GM18502 (cell line): Measurements from ENCODE around the gene SLC25A1.
"Not testable (repeated sequence)": the region's sequence is repeated elsewhere in the genome, so short reads cannot be mapped to it uniquely, and the experiment has no call there.

Source experiments
- ATAC-seq: cut with Tn5 transposase; IDR thresholded peaks from one replicate; pipeline ENCODE4 v1.9.1; 2021; ENCODE audit warnings: mild to moderate bottlenecking; ENCODE audit not compliant: unreplicated experiment, poor library complexity

Gene SLC25A1

GRCh38 chr22:19169002-19169946, 9.3 kb downstream of the SLC25A1 start:
- no peak for ATAC-seq

DNA sequence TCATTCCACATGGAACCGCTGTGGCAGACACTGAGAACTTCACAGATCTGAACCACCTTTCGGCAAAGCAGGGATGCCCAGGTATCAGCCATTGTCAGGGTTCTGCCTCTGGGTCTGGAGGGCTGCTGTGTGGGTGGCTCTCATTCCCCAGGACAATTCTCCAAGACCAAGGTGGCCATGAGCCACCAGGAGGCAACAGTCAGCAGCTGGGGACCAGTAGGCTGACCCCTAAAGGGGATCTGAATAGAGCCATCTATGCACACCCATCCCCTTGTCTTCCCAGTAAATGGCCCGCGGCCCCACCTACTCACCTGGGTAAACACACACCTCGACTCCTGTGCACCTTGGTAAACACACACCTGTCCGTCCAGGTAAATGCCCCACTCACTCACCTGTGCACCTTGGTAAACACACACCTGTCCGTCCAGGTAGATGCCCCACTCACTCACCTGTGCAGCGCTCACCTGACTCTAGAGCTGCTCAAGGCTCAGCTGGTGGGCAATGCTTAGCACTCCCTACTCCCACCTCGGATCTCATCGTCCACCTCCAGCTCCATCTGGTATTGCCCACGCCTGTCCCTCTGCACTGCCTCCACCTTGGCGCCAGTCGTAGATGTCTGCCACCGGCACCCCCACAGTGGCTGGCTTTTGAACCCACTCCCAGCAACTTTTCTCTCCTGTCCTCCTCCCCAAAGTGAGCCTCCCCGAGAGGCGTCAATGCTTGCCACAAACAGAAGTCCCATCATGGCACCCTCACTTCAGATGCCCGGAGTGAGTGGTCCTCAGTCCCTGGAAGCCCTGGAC, 10.2 kb downstream of the SLC25A1 start:
- ATAC-seq = no peak

DNA sequence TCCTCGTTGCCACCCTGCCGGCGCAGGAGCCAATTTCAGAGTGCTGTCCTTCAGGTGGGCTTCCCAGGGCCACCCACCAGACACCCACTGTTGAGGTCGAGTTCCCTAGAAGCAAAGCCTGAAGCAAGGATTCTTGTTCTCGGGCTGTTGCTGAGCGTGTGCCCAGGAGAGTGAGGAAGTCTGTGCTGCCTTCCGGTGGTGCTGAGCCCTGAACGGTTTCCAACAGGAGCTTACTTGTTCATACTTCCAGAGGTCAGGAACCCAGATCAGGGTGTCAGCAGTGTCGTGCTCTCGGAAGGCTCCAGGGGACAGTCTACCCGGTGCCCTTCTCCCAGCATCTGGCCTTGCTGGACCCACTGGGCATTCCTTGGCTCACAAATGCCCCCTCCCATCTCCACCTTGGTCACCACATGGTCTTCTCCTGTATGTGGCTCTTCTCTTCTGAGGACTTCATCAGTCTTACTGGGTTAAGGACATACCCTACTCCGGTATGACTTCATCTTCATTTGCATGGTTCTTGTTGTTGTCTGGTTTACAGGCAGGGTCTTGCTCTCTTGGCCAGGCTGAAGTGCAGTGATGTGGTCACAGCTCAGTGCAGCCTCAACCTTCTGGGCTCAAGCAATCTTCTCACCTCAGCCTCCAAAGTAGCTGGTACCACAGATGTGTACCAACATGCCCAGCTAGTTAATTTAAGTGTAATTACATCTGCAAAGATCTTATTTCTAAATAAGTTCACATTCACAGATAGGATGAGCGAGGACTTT, 11.2 kb downstream of the SLC25A1 start:
- no peak for ATAC-seq

DNA sequence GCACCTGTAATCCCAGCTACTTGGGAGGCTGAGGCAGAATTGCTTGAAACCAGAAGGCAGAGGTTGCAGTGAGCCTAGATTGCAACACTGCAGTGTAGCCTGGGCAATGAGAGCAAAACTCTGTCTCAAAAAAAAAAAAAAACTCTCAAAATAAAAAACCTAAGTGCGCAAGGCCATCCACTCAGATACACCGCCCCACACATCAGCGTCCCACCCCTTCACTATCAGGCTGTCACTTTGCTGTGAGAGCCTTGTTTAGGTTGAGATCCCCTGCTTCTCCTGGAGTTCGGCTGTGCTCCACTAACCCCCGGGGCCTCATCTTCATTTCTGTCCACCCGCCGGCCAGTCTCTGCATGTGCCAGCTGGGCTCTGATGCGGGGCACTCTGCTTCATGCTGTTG, 12.1 kb downstream of the SLC25A1 start:
- ATAC-seq = no peak

DNA sequence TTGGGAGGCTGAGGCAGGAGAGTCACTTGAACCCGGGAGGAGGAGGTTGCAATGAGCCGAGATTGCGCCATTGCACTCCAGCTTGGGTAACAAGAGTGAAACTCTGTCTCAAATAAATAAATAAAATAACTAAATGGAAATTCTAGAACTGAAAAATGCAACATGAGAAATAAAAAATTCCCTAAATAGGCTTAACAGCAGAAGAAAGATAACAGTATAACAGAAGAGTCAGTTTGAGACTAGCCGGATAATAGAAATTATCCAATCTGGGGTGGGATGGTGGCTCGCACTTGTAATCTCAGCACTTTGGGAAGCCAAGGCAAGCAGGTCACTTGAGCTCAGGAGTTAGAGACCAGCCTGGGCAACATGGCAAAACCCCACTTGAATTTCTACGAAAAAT, 14.1 kb downstream of the SLC25A1 start:
- ATAC-seq = no peak

GRCh38 chr22:19158649-19159048, 19.9 kb downstream of the SLC25A1 start:
- not testable (repeated sequence) for ATAC-seq

- ATAC-seq = not testable (repeated sequence)
Observed at GRCh38 chr22:19156109-19156508, 22.4 kb downstream of the SLC25A1 start.

GRCh38 chr22:19152942-19153883, 25.3 kb downstream of the SLC25A1 start:
- ATAC-seq = no peak

DNA sequence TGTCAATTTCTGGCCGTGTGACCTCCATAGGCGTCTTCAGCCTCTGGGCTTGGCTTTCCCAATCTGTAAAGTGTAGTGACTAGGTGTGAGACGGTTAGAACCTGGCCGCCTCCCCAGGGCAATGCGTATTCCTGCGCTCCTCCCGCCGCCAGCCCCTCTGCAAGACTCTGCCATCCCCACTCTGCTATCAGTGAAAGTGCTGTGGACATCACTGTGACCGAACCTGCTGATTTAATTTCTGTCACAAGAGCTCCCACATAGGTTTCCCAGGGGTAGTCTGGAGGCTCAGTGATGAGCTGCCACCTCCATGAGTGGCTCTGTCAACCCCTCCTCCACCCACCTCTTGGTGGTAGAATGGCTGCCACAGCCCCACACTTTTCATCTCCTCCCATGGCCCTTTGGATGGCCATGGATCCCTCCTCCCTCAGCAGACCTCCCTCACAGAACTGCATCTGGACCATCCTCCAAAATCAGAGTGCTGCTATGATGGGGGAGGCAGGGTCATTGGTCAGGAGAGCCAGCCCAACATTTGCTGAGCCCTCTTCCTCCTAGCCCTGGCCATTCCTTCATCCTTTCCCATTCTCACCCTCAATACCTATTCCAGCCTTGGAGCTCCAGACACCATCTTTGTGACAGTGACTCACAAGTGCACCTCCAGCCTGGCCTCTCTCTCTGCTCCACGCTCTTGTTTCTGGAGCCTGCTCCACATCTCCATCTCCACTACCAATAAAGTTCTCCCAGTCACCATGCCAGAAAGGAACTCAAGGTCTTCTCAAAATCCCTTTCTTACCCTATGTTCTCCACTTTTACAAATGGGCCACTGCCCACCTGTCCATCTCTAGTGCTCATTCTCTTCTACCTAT, 27.0 kb downstream of the SLC25A1 start:
- ATAC-seq = no peak

DNA sequence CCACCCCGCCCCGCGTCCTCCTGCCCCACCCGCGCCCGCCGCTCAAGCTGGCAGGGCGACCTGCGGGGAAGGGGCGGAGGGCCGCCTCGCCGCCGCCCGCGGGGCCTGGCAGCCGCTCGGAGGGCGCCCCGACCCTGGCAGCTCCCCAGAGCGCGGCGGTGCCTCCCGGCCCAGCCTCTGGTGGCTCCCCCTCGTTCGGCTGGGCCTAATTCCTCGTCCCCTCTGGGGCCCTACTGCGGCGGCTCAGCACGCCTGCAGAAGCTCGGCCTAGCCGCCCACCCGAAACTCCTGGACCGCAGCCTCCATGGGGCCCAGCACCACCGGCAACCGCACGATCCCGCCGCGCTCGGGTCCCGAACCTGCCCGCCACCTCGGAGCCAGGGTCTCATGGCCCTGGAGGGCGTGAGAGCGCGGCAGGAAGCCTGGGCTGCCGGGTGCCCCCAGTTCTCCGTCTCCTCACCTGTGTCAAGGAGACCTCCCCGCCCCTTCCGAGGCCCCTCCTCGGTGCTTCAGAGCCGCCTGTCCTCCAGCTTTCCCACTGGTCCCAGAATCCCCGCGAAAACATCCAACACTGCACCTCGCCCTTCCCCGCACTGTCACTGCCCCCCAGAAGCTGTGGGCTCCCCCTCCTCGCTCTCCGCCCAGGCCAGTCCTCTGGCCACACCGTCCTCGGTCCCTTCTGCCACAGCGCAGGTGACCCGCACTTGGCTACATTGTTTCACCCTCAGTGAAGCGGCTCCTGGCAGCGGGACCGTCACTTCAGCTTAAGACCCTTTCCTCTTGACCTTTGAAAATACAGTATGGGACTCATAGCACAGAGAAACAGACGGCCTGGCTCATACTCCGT, 27.8 kb downstream of the SLC25A1 start:
- ATAC-seq = no peak

GRCh38 chr22:19149991-19150390, 28.5 kb downstream of the SLC25A1 start, which contains the start of gene GSC2:
GSC2 (minus strand) TSS chr22:19150292; CDS start chr22:19150283, 9 bp downstream.
- no peak for ATAC-seq

- ATAC-seq = no peak
Observed at GRCh38 chr22:19149047-19149883, 29.3 kb downstream of the SLC25A1 start.

DNA sequence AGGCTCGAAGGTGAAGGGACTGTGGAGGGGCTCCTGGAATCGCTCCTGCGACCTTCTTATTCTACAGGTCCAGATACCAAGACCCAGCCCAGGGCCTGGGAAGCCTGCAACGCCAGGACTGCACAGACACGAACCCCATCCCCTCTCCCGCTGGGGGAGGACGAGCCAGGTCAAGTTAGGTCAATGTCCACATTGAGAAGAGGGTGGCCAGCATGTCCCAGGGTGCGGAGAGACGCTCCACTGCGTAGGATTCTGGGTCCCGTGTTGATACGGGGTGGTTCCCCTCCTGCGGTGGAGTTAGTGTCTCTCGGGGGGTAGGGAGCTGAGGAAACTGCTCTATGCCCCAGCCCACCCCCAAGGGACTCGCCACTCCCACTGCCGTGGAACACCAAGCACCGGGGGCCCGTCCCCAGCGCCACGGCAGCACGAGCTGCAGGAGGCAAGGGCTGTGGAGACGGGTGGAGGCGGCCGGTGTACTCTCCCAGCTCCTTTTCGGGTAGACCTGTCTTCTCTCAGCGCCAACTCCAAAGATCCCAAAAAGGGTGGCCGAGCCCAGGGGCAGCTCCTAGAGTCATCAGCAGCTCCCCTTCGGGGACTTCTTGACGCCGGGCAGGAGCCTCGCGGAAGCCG, 30.0 kb downstream of the SLC25A1 start:
- ATAC-seq = no peak

GRCh38 chr22:19147195-19147780, 31.2 kb downstream of the SLC25A1 start:
- ATAC-seq = no peak

DNA sequence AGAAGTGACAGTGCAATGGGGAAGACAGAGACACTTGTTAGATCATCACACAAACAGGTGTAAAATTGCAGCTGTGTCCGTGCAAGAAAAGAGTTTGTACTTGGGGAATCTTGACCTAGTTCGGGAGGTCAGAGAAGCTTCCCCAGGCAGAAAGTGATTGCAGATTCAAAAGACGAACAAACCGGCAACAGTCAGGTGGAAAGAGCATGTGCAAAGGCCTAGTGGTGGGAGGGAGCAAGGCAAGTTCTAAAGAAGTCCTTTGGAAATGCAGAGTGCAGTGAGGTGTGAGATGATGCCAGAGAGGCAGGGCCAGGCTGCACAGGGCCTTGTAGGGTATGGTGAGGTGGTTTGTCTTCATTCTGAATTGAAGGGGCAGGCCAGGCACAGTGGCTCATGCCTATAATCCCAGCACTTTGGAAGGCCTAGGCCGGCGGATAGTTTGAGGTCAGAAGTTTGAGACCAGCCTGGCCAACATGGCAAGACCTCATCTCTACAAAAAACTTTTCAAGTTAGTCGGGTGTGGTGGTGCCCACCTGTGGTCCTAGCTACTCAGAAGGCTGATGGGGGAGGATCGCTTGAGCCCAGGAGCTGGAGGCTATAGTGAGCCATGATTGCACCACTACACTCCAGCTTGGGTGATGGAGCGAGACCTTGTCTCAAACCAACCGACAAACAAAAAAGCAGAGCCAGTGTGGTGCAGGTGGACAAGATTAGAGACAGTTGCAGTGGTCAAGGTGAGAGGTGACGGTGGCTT, 32.1 kb downstream of the SLC25A1 start:
- no peak for ATAC-seq
